ENCODE results near the gene NOXA1. TPM values are rescaled to one million over a fixed set of nuclear protein-coding genes. Genes with fewer than 3 reads are reported as not detected.

The NOXA1 gene
- total and polyA plus RNA-seq, 3 donors from 2014 or later, result 2.5 to 8.0 (median 4.6) TPM

- no peak for DNase-seq
- Histone ChIP-seq H3K27me3 (no peaks in the 10 kb centered on the region), H3K9me3 (no peaks in the 10 kb centered on the region), H3K36me3 (ENCODE audit: low read depth, missing control alignments) (no peaks in the 10 kb centered on the region), H3K4me3 (no peak overlapping the region), H3K4me1 (no peaks in the 10 kb centered on the region), H3K27ac (no peak overlapping the region)
- TF ChIP-seq CTCF (IDR thresholded peaks at IDR 0.05), result no peak
- no peak for TF ChIP-seq POLR2A (IDR thresholded peaks at IDR 0.05)
- intact Hi-C loops (cut with DNase I; ENCODE audit: low total_unique reads), result no loop called here
- WGBS, 2 donors, result 59 to 80% methylated on average over 5 to 31 of the region's 34 CpGs
These were observed 7.0 kb downstream of the NOXA1 start for GRCh38 chr9:137429974-137430722.

DNA sequence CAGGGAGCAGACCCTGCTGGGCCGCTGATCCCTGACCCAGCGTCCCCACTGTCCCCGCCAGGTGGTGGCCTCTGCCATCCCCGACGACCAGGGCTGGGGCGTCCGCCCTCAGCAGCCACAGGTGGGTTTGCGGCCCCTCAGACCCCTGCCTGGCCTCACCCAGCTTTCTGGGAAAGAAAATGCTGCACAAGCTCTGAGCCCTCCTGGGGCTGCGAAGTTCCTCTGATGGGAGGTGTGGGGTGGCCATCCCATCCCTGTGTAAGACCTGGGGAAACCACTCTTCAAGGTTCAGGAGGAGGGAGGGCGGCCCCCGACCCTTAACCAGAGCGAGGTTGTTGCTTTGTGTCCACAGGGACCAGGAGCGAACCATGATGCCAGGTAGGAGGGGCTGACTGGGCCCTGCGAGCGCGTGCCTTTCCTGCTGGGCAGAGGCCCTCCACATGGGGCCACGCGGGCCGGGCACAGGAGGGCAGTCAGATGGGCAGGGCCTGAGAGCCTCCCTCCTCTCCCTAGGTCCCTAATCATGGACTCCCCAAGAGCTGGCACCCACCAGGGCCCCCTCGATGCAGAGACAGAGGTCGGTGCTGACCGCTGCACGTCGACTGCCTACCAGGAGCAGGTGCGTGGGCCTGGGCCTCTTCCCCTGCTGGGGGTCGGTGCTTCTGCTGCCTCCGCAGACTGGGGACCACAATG, 7.7 kb downstream of the NOXA1 start:
- peaks cover 5% of the 10 kb centered on the region for H3K4me1 ChIP-seq
- WGBS, 2 donors, result 91% methylated on average over 27 of the region's 27 CpGs; no CpG with 5 or more reads in 1 of the 2 donors
- no peaks in the 10 kb centered on the region for H3K27me3 ChIP-seq
- no peak overlapping the region for H3K4me3 ChIP-seq
- no peak overlapping the region for H3K27ac ChIP-seq
- no peaks in the 10 kb centered on the region for H3K36me3 ChIP-seq (ENCODE audit: low read depth, missing control alignments)
- no peak for DNase-seq
- intact Hi-C loops (cut with DNase I; ENCODE audit: low total_unique reads), result no loop called here
- no peaks in the 10 kb centered on the region for H3K9me3 ChIP-seq
- no peak for TF ChIP-seq CTCF (IDR thresholded peaks at IDR 0.05)
- no peak for TF ChIP-seq POLR2A (IDR thresholded peaks at IDR 0.05)

DNA sequence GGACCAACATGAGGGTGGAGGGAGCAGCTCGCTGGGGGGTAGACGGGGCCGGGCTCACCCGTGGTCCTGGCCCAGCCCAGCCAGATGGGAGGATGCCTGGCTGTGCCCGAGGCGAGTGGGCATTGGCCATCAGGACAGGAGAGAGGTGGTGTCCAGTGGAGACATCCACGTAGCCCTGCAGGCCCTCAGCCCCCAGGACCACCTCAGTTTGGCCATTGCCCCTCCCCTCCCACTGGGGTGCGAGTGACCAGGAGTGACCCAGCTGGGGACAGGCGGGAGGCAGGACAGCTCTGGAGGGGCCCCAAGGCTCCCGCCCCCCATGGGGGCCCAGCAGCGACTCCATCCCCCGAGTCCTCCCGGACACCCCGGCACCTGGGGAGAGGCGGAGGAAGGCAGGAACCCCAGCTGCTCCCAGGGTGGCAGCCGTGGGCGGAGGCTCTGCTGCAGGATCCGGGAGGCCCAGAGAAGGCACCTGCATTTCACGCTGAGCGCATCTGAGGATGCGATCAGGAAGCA, 8.3 kb downstream of the NOXA1 start:
- WGBS, 2 donors, result 87 to 100% methylated on average over 1 to 21 of the region's 21 CpGs
- no peaks in the 10 kb centered on the region for H3K9me3 ChIP-seq
- H3K27ac ChIP-seq, result no peak overlapping the region
- no peaks in the 10 kb centered on the region for H3K36me3 ChIP-seq (ENCODE audit: low read depth, missing control alignments)
- peaks cover 7% of the 10 kb centered on the region for H3K4me1 ChIP-seq
- DNase-seq, result no peak
- no peak overlapping the region for H3K4me3 ChIP-seq
- no peaks in the 10 kb centered on the region for H3K27me3 ChIP-seq
- intact Hi-C loops (cut with DNase I; ENCODE audit: low total_unique reads), result no loop called here
- no peak for TF ChIP-seq POLR2A (IDR thresholded peaks at IDR 0.05)
- no peak for TF ChIP-seq CTCF (IDR thresholded peaks at IDR 0.05)

- Histone ChIP-seq H3K27ac (no peak overlapping the region), H3K36me3 (ENCODE audit: low read depth, missing control alignments) (no peaks in the 10 kb centered on the region), H3K4me3 (no peak overlapping the region), H3K9me3 (no peaks in the 10 kb centered on the region), H3K4me1 (peaks cover 7% of the 10 kb centered on the region), H3K27me3 (no peaks in the 10 kb centered on the region)
- no peak for DNase-seq
- intact Hi-C loops (cut with DNase I; ENCODE audit: low total_unique reads), result no loop called here
- TF ChIP-seq POLR2A (IDR thresholded peaks at IDR 0.05) (no peak), CTCF (IDR thresholded peaks at IDR 0.05) (no peak)
- 91 to 100% methylated on average over 8 to 20 of the region's 20 CpGs for WGBS, 2 donors
These were observed 9.6 kb downstream of the NOXA1 start for GRCh38 chr9:137432687-137433348.

Data from testis (tissue), 3 donors.